ENCODE data around the gene MAGI2. TPM values are rescaled to one million over a fixed set of nuclear protein-coding genes. Genes with fewer than 3 reads are reported as not detected.

Gene MAGI2
- total and polyA plus RNA-seq, 2 of the 13 experiments (the other 11 are each of a cell fraction or from before 2014, with no cell fraction given) = 1.5 to 3.8 TPM

- ChIA-PET CTCF (ENCODE audit: low intra/inter-chr PET ratio, low total read pairs) (no interaction called here), POLR2A (no interaction called here)
- H2AFZ ChIP-seq (ENCODE audit: low read length) = no peak overlapping the region
- intact Hi-C loops (cut with micrococcal nuclease; ENCODE audit: unreplicated experiment) (no loop called here), in situ Hi-C loops (cut with HindIII; ENCODE audit: extremely low pct_ligation_motif_present, low pct_unique_long_range_greater_than_20kb) (no loop called here)
- ATAC-seq (no peak), DNase-seq (ENCODE audit: low spot score) (no peak), FAIRE-seq (no peak)
- H3K27ac ChIP-seq (ENCODE audit: extremely low read length, insufficient read depth, low read length) = no peak overlapping the region
- H3K79me2 ChIP-seq (ENCODE audit: insufficient read depth, low read length) = no peaks in the 10 kb centered on the region
- no peaks in the 10 kb centered on the region for H3K36me3 ChIP-seq (replicated peaks in 1 of 2; ENCODE audit: control insufficient read depth in 1 of 2, insufficient read depth in 2 of 2, low read length in 2 of 2)
- no peaks in the 10 kb centered on the region for H4K20me1 ChIP-seq (ENCODE audit: insufficient read depth, low read length)
- H3K4me1 ChIP-seq (ENCODE audit: insufficient read depth, low read length) = no peaks in the 10 kb centered on the region
- BruUV-seq (replicated peaks) = no TSS peak
- H3K9ac ChIP-seq (ENCODE audit: insufficient read depth, low read depth, low read length) = no peak overlapping the region
- TF ChIP-seq THAP7 (CRISPR knock-in tag; IDR thresholded peaks at IDR 0.05) (no peak), U2AF2 (IDR thresholded peaks at IDR 0.05; ENCODE audit: low read depth, low read length) (no peak), SP4 (CRISPR knock-in tag; IDR thresholded peaks at IDR 0.05) (no peak), ZBTB38 (CRISPR knock-in tag; IDR thresholded peaks at IDR 0.05) (no peak), SIX4 (CRISPR knock-in tag; IDR thresholded peaks at IDR 0.05) (no peak), TSC22D2 (CRISPR knock-in tag; IDR thresholded peaks at IDR 0.05; ENCODE audit: borderline replicate concordance) (no peak), NFYC (CRISPR knock-in tag; IDR thresholded peaks at IDR 0.05) (peak; percentile 46; the same call in 1 of the 2 replicates), ZFP82 (CRISPR knock-in tag; IDR thresholded peaks at IDR 0.05; ENCODE audit: borderline replicate concordance) (no peak), TFDP2 (CRISPR knock-in tag; IDR thresholded peaks at IDR 0.05) (no peak), RFX1 (IDR thresholded peaks at IDR 0.05) (no peak), ZNF24 (IDR thresholded peaks at IDR 0.05) (no peak), NFYB (CRISPR knock-in tag; IDR thresholded peaks at IDR 0.05) (peak; percentile 61)
- H3K27me3 ChIP-seq (ENCODE audit: control insufficient read depth in 1 of 2, insufficient read depth in 2 of 2, low read length in 2 of 2) = no peaks in the 10 kb centered on the region
- WGBS (ENCODE audit: low lambda C conversion rate) = 2% methylated on average over 5 of the region's 5 CpGs
- no peak overlapping the region for H3K4me2 ChIP-seq (ENCODE audit: low read depth, low read length)
- no peaks in the 10 kb centered on the region for H3K9me3 ChIP-seq (ENCODE audit: low read length)
- no peak overlapping the region for H3K4me3 ChIP-seq (replicated peaks in 1 of 3; ENCODE audit: insufficient read depth in 1 of 3, low read depth in 2 of 3, low read length in 3 of 3)
Observed at GRCh38 chr7:78523930-78524329, 929.5 kb downstream of the MAGI2 start.
